ENCODE results near the gene C2CD2.
"Not testable (repeated sequence)": the region's sequence is repeated elsewhere in the genome, so short reads cannot be mapped to it uniquely, and the experiment has no call there.

The C2CD2 gene

DNA sequence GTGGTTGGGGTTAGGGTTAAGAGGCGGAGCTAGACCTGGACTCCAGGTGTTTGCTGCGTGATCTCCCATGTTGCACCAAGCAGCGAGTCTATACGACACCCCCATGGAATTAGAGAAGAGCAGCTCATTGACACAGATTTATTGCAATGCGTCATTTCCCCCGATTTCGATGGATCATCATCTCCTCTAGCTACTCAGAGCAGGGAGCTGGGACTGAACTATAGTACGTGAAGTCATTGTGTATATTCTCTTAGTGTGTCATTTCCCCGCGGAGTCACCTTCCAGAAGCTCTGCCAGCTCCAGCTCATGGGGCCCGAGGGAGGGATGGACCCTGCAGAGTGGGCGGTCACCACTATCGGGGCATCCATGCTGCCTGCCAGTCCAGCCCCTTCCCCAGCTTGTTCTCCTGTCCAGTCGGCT lies 7.5 kb upstream of the C2CD2 start:
- Mint-ChIP-seq H3K4me3 (no peak overlapping the region), H3K4me1 (ENCODE audit: low read depth in 2 of 2) (peaks cover 0 to 2% of the 10 kb centered on the region in 2 donors), H3K27ac (no peak overlapping the region), H3K9me3 (no peaks in the 10 kb centered on the region), H3K36me3 (ENCODE audit: insufficient read depth) (no peaks in the 10 kb centered on the region), H3K27me3 (peaks cover 45 to 75% of the 10 kb centered on the region in 2 donors)
- ATAC-seq (replicated peaks) (no peak), DNase-seq (no peak)

DNA sequence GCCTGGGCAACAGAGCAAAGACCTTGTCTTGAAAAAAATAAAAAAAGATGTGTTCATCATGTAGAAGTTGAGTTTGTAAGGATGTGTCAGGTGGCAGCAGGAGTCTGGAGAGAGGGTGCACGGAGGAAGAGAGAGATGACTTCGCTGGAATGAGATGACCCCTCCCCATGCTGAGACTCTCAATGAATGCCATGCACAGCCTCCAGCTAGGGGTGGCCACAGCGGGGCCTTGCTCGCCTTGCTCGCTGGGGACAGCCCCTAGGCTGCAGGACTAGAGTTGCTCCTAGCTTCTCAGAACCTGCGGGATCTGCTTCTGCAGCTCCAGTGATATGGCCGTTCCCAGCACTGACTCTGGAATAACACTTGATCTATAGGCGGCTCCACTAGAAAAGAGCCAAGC lies 6.6 kb upstream of the C2CD2 start:
- ATAC-seq (replicated peaks) (no peak), DNase-seq (no peak)
- no peaks in the 10 kb centered on the region for H3K9me3 Mint-ChIP-seq
- H3K4me3 Mint-ChIP-seq: no peak overlapping the region
- no peaks in the 10 kb centered on the region for H3K36me3 Mint-ChIP-seq (ENCODE audit: insufficient read depth)
- H3K4me1 Mint-ChIP-seq (ENCODE audit: low read depth in 2 of 2): peaks cover 0 to 2% of the 10 kb centered on the region in 2 donors
- peaks cover 42 to 71% of the 10 kb centered on the region in 2 donors for H3K27me3 Mint-ChIP-seq
- H3K27ac Mint-ChIP-seq: no peak overlapping the region

- H3K27ac Mint-ChIP-seq; DNase-seq; ATAC-seq (replicated peaks); H3K36me3 Mint-ChIP-seq (ENCODE audit: insufficient read depth); H3K4me3 Mint-ChIP-seq; H3K4me1 Mint-ChIP-seq (ENCODE audit: low read depth in 2 of 2); H3K9me3 Mint-ChIP-seq: not testable (repeated sequence)
- peaks cover 44 to 71% of the 10 kb centered on the region in 2 donors for H3K27me3 Mint-ChIP-seq
These were observed 5.9 kb upstream of the C2CD2 start for GRCh38 chr21:41959697-41960096.

DNA sequence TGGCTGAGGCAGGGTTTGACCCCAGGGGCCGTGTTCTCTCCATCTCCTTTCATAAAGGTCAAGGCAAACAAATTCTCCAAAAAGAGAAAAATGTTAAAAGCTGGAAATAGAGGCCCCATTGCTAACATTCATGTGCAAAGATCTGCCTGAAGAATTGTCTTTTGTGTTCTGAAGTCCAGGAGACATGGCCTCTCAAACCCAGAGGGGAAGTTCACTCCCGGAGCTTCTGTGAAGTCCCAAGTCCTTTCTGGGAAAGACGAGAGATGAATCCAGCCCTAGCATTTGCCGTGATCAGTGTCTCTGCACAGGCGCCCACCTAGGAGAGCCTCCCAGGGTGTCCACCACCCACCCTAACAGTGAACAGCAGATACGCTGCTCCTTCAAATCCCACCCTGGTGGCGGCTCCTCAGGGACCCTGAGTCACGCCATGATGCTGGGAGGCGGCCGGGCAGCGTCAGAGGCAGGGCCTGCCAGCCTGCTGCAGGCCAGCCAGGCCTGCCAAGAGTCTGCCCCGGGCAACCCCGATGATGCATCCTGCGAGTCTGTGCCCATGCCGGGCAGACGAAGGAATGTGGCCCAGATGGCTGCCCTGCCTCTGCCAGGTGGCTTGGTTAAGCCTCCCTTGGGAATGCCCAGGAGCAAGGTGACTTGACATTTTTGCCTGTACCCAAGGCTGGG lies 5.2 kb upstream of the C2CD2 start:
- H3K27me3 Mint-ChIP-seq: peaks cover 50 to 71% of the 10 kb centered on the region in 2 donors
- no peaks in the 10 kb centered on the region for H3K9me3 Mint-ChIP-seq
- ATAC-seq (replicated peaks) (no peak), DNase-seq (no peak)
- peaks cover 0 to 7% of the 10 kb centered on the region in 2 donors for H3K4me1 Mint-ChIP-seq (ENCODE audit: low read depth in 2 of 2)
- H3K27ac Mint-ChIP-seq: no peak overlapping the region
- H3K4me3 Mint-ChIP-seq: no peak overlapping the region
- no peaks in the 10 kb centered on the region for H3K36me3 Mint-ChIP-seq (ENCODE audit: insufficient read depth)

- H3K4me1 Mint-ChIP-seq (ENCODE audit: low read depth in 2 of 2): peaks cover 0 to 7% of the 10 kb centered on the region in 2 donors
- peaks cover 50 to 65% of the 10 kb centered on the region in 2 donors for H3K27me3 Mint-ChIP-seq
- no peak overlapping the region for H3K4me3 Mint-ChIP-seq
- H3K36me3 Mint-ChIP-seq (ENCODE audit: insufficient read depth): no peaks in the 10 kb centered on the region
- no peak for ATAC-seq (replicated peaks)
- DNase-seq: no peak
- no peak overlapping the region for H3K27ac Mint-ChIP-seq
- no peaks in the 10 kb centered on the region for H3K9me3 Mint-ChIP-seq
These were observed 4.4 kb upstream of the C2CD2 start for GRCh38 chr21:41957991-41958766.

- DNase-seq: no peak
- ATAC-seq (replicated peaks): no peak
- Mint-ChIP-seq H3K9me3 (no peaks in the 10 kb centered on the region), H3K27ac (no peak overlapping the region), H3K36me3 (ENCODE audit: insufficient read depth) (no peaks in the 10 kb centered on the region), H3K4me1 (ENCODE audit: low read depth in 2 of 2) (peaks cover 0 to 7% of the 10 kb centered on the region in 2 donors), H3K4me3 (no peak overlapping the region), H3K27me3 (peaks cover 53 to 65% of the 10 kb centered on the region in 2 donors)
These were observed 3.3 kb upstream of the C2CD2 start for GRCh38 chr21:41956926-41957729.

- H3K4me3 Mint-ChIP-seq: no peak overlapping the region
These were observed 1.7 kb upstream of the C2CD2 start for GRCh38 chr21:41955516-41955915.

GRCh38 chr21:41954654-41955499 lies 1.1 kb upstream of the C2CD2 start:
- peaks cover 0 to 5% of the 10 kb centered on the region in 2 donors for H3K4me1 Mint-ChIP-seq (ENCODE audit: low read depth in 2 of 2)
- ATAC-seq (replicated peaks) (no peak), DNase-seq (no peak)
- no peak overlapping the region for H3K27ac Mint-ChIP-seq
- H3K27me3 Mint-ChIP-seq: peaks cover 44 to 65% of the 10 kb centered on the region in 2 donors
- no peaks in the 10 kb centered on the region for H3K36me3 Mint-ChIP-seq (ENCODE audit: insufficient read depth)
- no peaks in the 10 kb centered on the region for H3K9me3 Mint-ChIP-seq
- H3K4me3 Mint-ChIP-seq: peak overlapping the region; percentile 5 to 8

More at GRCh38 chr21:41955516-41955915, 1.7 kb upstream of the C2CD2 start:
- Mint-ChIP-seq H3K9me3 (no peaks in the 10 kb centered on the region), H3K27me3 (peaks cover 51 to 65% of the 10 kb centered on the region in 2 donors), H3K36me3 (ENCODE audit: insufficient read depth) (no peaks in the 10 kb centered on the region), H3K4me1 (ENCODE audit: low read depth in 2 of 2) (peaks cover 0 to 5% of the 10 kb centered on the region in 2 donors), H3K27ac (no peak overlapping the region)
- ATAC-seq (replicated peaks) (no peak), DNase-seq (no peak)

DNA sequence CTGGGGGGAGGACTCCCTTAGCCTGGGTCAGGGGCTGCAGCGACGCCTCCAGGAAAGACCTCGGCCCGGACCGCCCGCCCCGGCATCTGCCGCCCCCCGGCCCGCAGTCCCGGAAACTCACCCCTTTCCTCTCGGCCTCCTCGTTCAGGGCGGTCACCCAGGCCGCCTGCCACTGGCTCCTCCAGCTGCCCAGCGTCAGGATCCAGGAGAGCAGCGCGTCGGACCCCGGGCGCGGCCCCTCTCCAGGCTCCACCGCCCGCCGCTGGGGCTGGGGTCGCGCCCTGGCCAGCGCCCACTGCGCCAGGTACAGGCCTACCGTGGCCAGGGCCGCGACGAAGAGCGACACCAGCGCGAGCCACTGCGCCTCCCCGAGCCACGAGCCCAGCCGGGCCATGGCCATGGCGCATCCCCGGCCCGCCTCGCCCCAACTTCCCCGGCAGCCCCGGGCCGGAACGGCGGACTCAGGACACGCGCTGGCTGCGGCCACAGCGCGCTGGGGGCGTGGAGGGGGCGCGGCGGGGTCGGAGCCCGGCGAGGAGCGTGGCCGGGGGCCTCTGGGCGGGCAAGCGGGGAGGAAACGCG lies 478 bp downstream of the C2CD2 start:
- Mint-ChIP-seq H3K36me3 (ENCODE audit: insufficient read depth) (no peaks in the 10 kb centered on the region), H3K27ac (no peak overlapping the region), H3K27me3 (peaks cover 44 to 68% of the 10 kb centered on the region in 2 donors), H3K4me1 (ENCODE audit: low read depth in 2 of 2) (peaks cover 0 to 5% of the 10 kb centered on the region in 2 donors), H3K4me3 (peak overlapping the region; percentile 50 to 51), H3K9me3 (no peaks in the 10 kb centered on the region)
- ATAC-seq (replicated peaks): no peak
- DNase-seq: no peak

DNA sequence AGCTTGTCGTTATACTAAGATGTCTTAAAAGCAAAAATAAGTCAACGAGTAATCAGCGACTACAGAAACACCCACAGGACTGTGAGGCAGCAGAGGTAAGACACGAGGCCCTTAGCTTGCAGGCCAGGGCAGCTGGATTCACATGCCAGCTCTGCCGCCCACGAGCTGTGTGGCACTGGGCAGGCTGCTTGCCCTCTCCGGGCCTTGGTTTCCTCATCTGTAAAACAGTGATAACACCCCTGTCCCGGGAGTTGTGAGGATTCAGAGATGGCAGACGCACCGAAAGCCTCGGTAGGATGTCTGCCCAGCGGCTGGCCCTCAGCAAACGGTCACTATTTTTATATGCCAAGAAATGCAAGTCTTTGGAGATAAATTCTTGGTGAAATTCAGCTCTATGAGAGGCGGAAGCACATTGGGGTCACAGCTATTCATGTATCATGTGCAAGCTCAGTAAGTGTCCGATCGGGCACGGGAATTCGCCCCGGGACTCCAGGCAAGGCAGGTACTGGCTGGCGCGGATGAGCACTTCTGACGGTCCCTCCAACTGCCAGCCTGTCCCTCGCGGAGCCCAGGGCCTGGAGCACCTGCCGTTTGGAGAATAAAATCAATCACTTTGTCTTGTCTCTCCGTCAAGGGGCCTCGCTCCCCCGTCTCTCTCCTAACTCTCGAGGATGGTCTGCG lies 1.1 kb downstream of the C2CD2 start:
- Mint-ChIP-seq H3K4me3 (peak overlapping the region; percentile 50 to 51), H3K27me3 (peaks cover 44 to 68% of the 10 kb centered on the region in 2 donors), H3K36me3 (ENCODE audit: insufficient read depth) (no peaks in the 10 kb centered on the region), H3K27ac (no peak overlapping the region), H3K4me1 (ENCODE audit: low read depth in 2 of 2) (peaks cover 0 to 5% of the 10 kb centered on the region in 2 donors), H3K9me3 (no peaks in the 10 kb centered on the region)
- DNase-seq (no peak), ATAC-seq (replicated peaks) (no peak)

- DNase-seq (no peak), ATAC-seq (replicated peaks) (no peak)
- Mint-ChIP-seq H3K4me3 (peak overlapping the region in 1 of 2 donors; percentile 50), H3K27ac (no peak overlapping the region), H3K9me3 (no peaks in the 10 kb centered on the region), H3K4me1 (ENCODE audit: low read depth in 2 of 2) (peaks cover 0 to 5% of the 10 kb centered on the region in 2 donors), H3K27me3 (peaks cover 41 to 63% of the 10 kb centered on the region in 2 donors), H3K36me3 (ENCODE audit: insufficient read depth) (no peaks in the 10 kb centered on the region)
These were observed 1.8 kb downstream of the C2CD2 start for GRCh38 chr21:41951876-41952567.
